ENCODE measurements around the gene WDR3.
"Not testable (repeated sequence)": the region's sequence is repeated elsewhere in the genome, so short reads cannot be mapped to it uniquely, and the experiment has no call there.

Gene WDR3

GRCh38 chr1:117905019-117905418, 24.5 kb upstream of the WDR3 start:
- no peaks in the 10 kb centered on the region for H3K4me1 ChIP-seq (ENCODE audit: control insufficient read depth, low read depth, low read length)
- no peak overlapping the region for H3K9ac ChIP-seq (ENCODE audit: low read length)
- no peak overlapping the region for H3K4me3 ChIP-seq (ENCODE audit: low read length)
- H3K27ac ChIP-seq (ENCODE audit: low read length) = no peak overlapping the region
- peaks cover 27% of the 10 kb centered on the region for H3K36me3 ChIP-seq (ENCODE audit: control insufficient read depth, low read depth, low read length)
- no peaks in the 10 kb centered on the region for H3K9me3 ChIP-seq (ENCODE audit: control insufficient read depth, low read depth, low read length)
- no peaks in the 10 kb centered on the region for H3K27me3 ChIP-seq (ENCODE audit: control insufficient read depth, insufficient read depth, low read length)

GRCh38 chr1:117911051-117911450, 18.5 kb upstream of the WDR3 start:
- H3K9me3 ChIP-seq (ENCODE audit: control insufficient read depth, low read depth, low read length) = no peaks in the 10 kb centered on the region
- H3K4me1 ChIP-seq (ENCODE audit: control insufficient read depth, low read depth, low read length) = no peaks in the 10 kb centered on the region
- H3K4me3 ChIP-seq (ENCODE audit: low read length) = no peak overlapping the region
- no peak overlapping the region for H3K9ac ChIP-seq (ENCODE audit: low read length)
- no peaks in the 10 kb centered on the region for H3K27me3 ChIP-seq (ENCODE audit: control insufficient read depth, insufficient read depth, low read length)
- H3K27ac ChIP-seq (ENCODE audit: low read length) = no peak overlapping the region
- H3K36me3 ChIP-seq (ENCODE audit: control insufficient read depth, low read depth, low read length) = peaks cover 36% of the 10 kb centered on the region

- H3K27me3 ChIP-seq (ENCODE audit: control insufficient read depth, insufficient read depth, low read length) = no peaks in the 10 kb centered on the region
- H3K4me3 ChIP-seq (ENCODE audit: low read length) = no peak overlapping the region
- no peak overlapping the region for H3K9ac ChIP-seq (ENCODE audit: low read length)
- H3K27ac ChIP-seq (ENCODE audit: low read length) = no peak overlapping the region
- H3K36me3 ChIP-seq (ENCODE audit: control insufficient read depth, low read depth, low read length) = peaks cover 33% of the 10 kb centered on the region
- H3K9me3 ChIP-seq (ENCODE audit: control insufficient read depth, low read depth, low read length) = no peaks in the 10 kb centered on the region
- H3K4me1 ChIP-seq (ENCODE audit: control insufficient read depth, low read depth, low read length) = no peaks in the 10 kb centered on the region
Measured at GRCh38 chr1:117919376-117919775, 10.2 kb upstream of the WDR3 start.

- Histone ChIP-seq H3K9me3 (ENCODE audit: control insufficient read depth, low read depth, low read length) (no peaks in the 10 kb centered on the region), H3K27me3 (ENCODE audit: control insufficient read depth, insufficient read depth, low read length) (no peaks in the 10 kb centered on the region), H3K4me1 (ENCODE audit: control insufficient read depth, low read depth, low read length) (no peaks in the 10 kb centered on the region), H3K9ac (ENCODE audit: low read length) (no peak overlapping the region), H3K27ac (ENCODE audit: low read length) (no peak overlapping the region), H3K4me3 (ENCODE audit: low read length) (no peak overlapping the region), H3K36me3 (ENCODE audit: control insufficient read depth, low read depth, low read length) (peaks cover 22% of the 10 kb centered on the region)
Measured at GRCh38 chr1:117921991-117922390, 7.5 kb upstream of the WDR3 start.

- not testable (repeated sequence) for H3K27me3 ChIP-seq (ENCODE audit: control insufficient read depth, insufficient read depth, low read length); H3K27ac ChIP-seq (ENCODE audit: low read length); H3K4me3 ChIP-seq (ENCODE audit: low read length); H3K9me3 ChIP-seq (ENCODE audit: control insufficient read depth, low read depth, low read length); H3K9ac ChIP-seq (ENCODE audit: low read length); H3K4me1 ChIP-seq (ENCODE audit: control insufficient read depth, low read depth, low read length)
- peaks cover 17% of the 10 kb centered on the region for H3K36me3 ChIP-seq (ENCODE audit: control insufficient read depth, low read depth, low read length)
Measured at GRCh38 chr1:117922717-117923116, 6.8 kb upstream of the WDR3 start.

- Histone ChIP-seq H3K9ac (ENCODE audit: low read length) (no peak overlapping the region), H3K4me1 (ENCODE audit: control insufficient read depth, low read depth, low read length) (peaks cover 5% of the 10 kb centered on the region), H3K9me3 (ENCODE audit: control insufficient read depth, low read depth, low read length) (no peaks in the 10 kb centered on the region), H3K27me3 (ENCODE audit: control insufficient read depth, insufficient read depth, low read length) (no peaks in the 10 kb centered on the region), H3K4me3 (ENCODE audit: low read length) (no peak overlapping the region), H3K36me3 (ENCODE audit: control insufficient read depth, low read depth, low read length) (no peaks in the 10 kb centered on the region), H3K27ac (ENCODE audit: low read length) (no peak overlapping the region)
Measured at GRCh38 chr1:117925981-117926380, 3.6 kb upstream of the WDR3 start.

- peak overlapping the region; percentile 99 for H3K4me3 ChIP-seq (ENCODE audit: low read length)
- no peaks in the 10 kb centered on the region for H3K27me3 ChIP-seq (ENCODE audit: control insufficient read depth, insufficient read depth, low read length)
- peaks cover 7% of the 10 kb centered on the region for H3K4me1 ChIP-seq (ENCODE audit: control insufficient read depth, low read depth, low read length)
- H3K27ac ChIP-seq (ENCODE audit: low read length) = no peak overlapping the region
- H3K9ac ChIP-seq (ENCODE audit: low read length) = peak overlapping the region; percentile 81
- H3K36me3 ChIP-seq (ENCODE audit: control insufficient read depth, low read depth, low read length) = peaks cover 4% of the 10 kb centered on the region
- H3K9me3 ChIP-seq (ENCODE audit: control insufficient read depth, low read depth, low read length) = no peaks in the 10 kb centered on the region
Measured at GRCh38 chr1:117928881-117929342, 627 bp upstream of the WDR3 start.

- Histone ChIP-seq H3K9ac (ENCODE audit: low read length) (peak overlapping the region; percentile 81), H3K4me1 (ENCODE audit: control insufficient read depth, low read depth, low read length) (peaks cover 7% of the 10 kb centered on the region), H3K27ac (ENCODE audit: low read length) (no peak overlapping the region), H3K36me3 (ENCODE audit: control insufficient read depth, low read depth, low read length) (peaks cover 14% of the 10 kb centered on the region), H3K9me3 (ENCODE audit: control insufficient read depth, low read depth, low read length) (no peaks in the 10 kb centered on the region), H3K4me3 (ENCODE audit: low read length) (peak overlapping the region; percentile 99), H3K27me3 (ENCODE audit: control insufficient read depth, insufficient read depth, low read length) (no peaks in the 10 kb centered on the region)
Measured at GRCh38 chr1:117930173-117930447, 571 bp downstream of the WDR3 start.

- Histone ChIP-seq H3K27ac (ENCODE audit: low read length) (no peak overlapping the region), H3K9ac (ENCODE audit: low read length) (peak overlapping the region; percentile 81), H3K4me1 (ENCODE audit: control insufficient read depth, low read depth, low read length) (peaks cover 7% of the 10 kb centered on the region), H3K4me3 (ENCODE audit: low read length) (peak overlapping the region; percentile 99), H3K9me3 (ENCODE audit: control insufficient read depth, low read depth, low read length) (no peaks in the 10 kb centered on the region), H3K36me3 (ENCODE audit: control insufficient read depth, low read depth, low read length) (peaks cover 14% of the 10 kb centered on the region), H3K27me3 (ENCODE audit: control insufficient read depth, insufficient read depth, low read length) (no peaks in the 10 kb centered on the region)
Measured at GRCh38 chr1:117930484-117930883, 945 bp downstream of the WDR3 start.

GRCh38 chr1:117932576-117932975, 3.0 kb downstream of the WDR3 start:
- Histone ChIP-seq H3K27ac (ENCODE audit: low read length) (no peak overlapping the region), H3K36me3 (ENCODE audit: control insufficient read depth, low read depth, low read length) (peaks cover 29% of the 10 kb centered on the region), H3K9me3 (ENCODE audit: control insufficient read depth, low read depth, low read length) (no peaks in the 10 kb centered on the region), H3K9ac (ENCODE audit: low read length) (no peak overlapping the region), H3K4me3 (ENCODE audit: low read length) (no peak overlapping the region), H3K4me1 (ENCODE audit: control insufficient read depth, low read depth, low read length) (peaks cover 7% of the 10 kb centered on the region), H3K27me3 (ENCODE audit: control insufficient read depth, insufficient read depth, low read length) (no peaks in the 10 kb centered on the region)

- no peaks in the 10 kb centered on the region for H3K9me3 ChIP-seq (ENCODE audit: control insufficient read depth, low read depth, low read length)
- no peak overlapping the region for H3K27ac ChIP-seq (ENCODE audit: low read length)
- no peak overlapping the region for H3K4me3 ChIP-seq (ENCODE audit: low read length)
- H3K4me1 ChIP-seq (ENCODE audit: control insufficient read depth, low read depth, low read length) = peaks cover 7% of the 10 kb centered on the region
- no peak overlapping the region for H3K9ac ChIP-seq (ENCODE audit: low read length)
- H3K27me3 ChIP-seq (ENCODE audit: control insufficient read depth, insufficient read depth, low read length) = no peaks in the 10 kb centered on the region
- peaks cover 41% of the 10 kb centered on the region for H3K36me3 ChIP-seq (ENCODE audit: control insufficient read depth, low read depth, low read length)
Measured at GRCh38 chr1:117933769-117934168, 4.2 kb downstream of the WDR3 start.

GRCh38 chr1:117942293-117942692, 12.8 kb downstream of the WDR3 start:
- Histone ChIP-seq H3K27ac (ENCODE audit: low read length) (no peak overlapping the region), H3K4me1 (ENCODE audit: control insufficient read depth, low read depth, low read length) (no peaks in the 10 kb centered on the region), H3K4me3 (ENCODE audit: low read length) (no peak overlapping the region), H3K9me3 (ENCODE audit: control insufficient read depth, low read depth, low read length) (no peaks in the 10 kb centered on the region), H3K36me3 (ENCODE audit: control insufficient read depth, low read depth, low read length) (peaks cover 90% of the 10 kb centered on the region), H3K27me3 (ENCODE audit: control insufficient read depth, insufficient read depth, low read length) (no peaks in the 10 kb centered on the region), H3K9ac (ENCODE audit: low read length) (no peak overlapping the region)

Measured in iPS-18a (cell line).